Cerebellar nuclear complex (tissue), 1 donor: ENCODE data around the gene CD2AP.
"Not testable (repeated sequence)": the region's sequence is repeated elsewhere in the genome, so short reads cannot be mapped to it uniquely, and the experiment has no call there.

Experiments used
- DNase-seq, 2 experiments: peaks; one replicate each; lab custom pipeline; 2025; lab: John Stamatoyannopoulos, UW

The CD2AP gene

DNA sequence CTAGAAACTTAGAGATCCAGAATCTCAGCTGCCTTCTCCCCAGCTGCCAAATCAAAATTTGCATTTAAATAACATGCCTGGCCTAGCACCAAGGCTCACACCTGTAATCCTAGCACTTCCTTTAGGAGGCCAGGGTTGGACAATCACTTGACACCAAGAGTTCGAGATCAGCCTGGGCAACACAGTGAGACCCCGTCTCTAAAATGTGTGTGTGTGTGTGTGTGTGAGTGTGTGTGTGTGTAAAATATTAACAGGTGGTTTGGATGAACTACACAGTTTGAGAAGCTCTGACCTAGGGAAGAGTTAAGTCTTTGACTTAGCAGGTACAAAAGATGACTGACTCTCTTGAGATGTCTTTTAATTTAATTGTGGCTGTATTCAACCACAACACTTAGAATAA, 20.2 kb upstream of the CD2AP start:
- DNase-seq = no peak

DNA sequence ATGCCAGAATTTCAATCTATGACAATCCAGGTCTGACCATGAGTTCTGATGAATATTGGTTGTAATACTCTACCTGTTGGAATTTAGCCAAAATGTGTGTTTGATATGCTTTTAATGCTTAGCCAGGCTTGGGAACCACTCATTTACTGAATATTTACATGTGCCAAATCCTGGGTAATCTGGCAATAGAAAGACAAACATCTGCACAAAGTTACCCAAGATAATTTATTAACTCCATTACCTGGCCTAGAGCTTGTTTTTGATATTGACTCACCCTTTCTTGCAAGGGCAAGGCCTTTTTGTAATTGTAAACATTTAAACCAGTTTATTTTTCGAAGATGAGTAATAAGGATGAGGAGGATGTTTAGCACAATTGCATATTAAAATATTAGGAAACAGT, 13.5 kb upstream of the CD2AP start:
- no peak for DNase-seq

DNA sequence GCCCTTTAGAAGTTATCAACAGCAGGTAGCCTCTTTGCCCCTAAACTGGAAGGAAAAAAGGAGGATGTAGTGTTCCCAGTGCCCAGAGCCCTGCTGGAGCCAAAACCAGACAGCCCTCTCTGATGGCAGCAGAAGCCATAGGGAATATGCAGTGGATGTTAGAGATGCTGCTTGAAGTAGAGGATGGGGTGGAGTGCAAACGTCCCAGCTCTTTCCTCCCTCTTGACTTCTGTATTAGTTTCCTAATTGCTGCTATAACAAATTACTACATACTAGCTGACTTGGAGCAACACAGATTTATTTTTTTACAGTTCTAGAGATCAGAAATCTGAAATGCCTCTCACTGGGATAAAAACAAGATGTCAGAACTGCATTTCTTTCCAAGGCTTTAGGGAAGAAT, 12.5 kb upstream of the CD2AP start:
- no peak for DNase-seq

DNA sequence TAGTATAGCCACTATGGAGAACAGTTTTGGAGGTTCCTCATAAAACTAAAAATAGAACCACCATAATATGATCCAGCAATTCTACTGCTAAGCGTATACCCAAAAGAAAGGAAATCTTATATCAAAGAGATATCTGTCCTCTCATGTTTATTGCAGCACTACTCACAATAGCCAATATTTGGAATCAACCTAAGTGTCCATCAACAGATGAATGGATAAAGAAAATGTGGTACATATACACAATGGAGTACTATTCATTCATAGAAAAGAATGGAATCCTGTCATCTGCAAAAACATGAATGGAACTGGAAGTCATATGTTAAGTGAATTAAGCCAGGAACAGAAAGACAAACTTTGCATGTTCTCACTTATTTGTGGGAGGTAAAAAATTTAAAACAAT, 5.7 kb upstream of the CD2AP start:
- DNase-seq = no peak

DNA sequence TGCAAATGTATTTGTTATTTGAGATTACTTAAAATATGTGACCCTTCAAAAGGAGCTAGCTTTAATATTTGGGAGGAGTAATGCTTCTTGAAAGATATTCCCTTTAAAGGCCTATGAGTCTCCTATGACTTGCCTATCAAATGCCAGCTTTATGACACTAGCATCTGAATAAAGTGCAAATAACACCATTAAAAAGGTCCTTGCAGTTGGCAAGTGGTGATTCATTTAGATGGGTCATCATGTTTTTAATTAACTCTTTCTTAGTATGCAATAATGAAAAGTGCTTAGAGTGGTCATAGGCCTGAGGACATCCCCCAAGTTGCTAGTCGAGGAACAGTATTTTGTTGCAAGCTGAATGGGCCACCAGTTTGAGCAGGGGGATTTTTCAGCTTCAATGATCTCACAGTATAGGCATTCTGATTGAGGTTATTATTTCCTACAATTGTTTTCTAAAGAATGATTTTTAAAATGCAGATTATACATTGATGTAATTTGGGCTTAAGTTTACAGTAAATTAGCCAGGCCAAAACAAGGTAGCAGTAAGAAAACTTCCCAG, 3.7 kb upstream of the CD2AP start:
- DNase-seq = no peak

DNA sequence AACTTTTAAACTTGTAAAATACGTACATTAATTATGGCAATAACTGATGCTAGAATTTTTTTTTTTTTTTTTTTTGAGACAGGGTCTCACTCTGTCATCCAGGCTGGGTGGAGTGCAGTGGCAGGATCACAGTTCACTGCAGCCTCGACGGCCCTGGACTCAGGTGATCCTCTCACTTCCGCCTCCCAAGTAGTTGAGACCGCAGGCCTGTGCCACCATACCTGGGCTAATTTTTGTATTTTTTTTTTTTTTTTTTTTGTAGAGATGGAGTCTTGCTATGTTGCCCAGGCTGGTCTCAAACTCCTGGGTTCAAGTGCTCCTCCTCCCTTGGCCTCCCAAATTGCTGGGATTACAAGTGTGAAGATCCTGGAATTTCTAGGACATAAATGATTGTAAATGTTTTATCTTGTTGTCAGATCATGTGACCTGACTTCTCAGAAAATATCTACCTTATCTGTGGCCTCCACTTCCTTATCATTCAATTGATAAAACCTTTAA, 2.2 kb upstream of the CD2AP start:
- DNase-seq = no peak

DNA sequence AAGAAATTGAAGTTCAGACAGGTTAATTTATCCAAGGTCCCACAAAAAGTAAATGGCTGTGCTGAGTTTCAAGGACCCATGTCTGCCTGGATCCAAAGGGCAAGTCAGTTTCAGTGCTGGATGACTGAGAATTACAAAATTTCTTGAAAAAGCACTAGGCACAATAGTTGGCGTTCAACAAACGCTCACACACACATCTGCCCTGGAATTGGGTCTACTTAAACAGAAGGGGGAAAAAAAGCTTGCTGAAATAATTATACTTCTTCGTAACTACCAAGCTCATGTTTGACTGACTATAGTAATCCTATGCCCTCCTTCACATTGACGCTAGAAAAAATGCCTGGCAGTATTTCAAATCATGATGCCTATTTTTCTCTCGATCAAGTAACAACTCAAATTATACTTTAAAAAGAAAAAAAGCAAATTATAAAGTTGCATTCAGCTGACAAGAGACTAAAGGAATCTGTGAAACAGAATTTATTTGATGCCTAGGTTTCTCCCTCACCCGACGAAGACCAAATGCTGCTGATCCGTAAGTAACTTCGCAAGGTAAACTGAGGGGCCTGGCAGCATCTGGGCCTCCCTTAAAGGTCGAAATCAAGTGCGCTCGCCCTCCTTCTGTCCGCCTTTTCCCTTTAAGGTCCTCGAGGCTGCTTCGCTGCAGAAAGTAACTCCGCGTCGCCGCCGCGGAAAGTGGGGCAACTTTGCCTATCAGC, 650 bp upstream of the CD2AP start:
- DNase-seq = no peak

DNA sequence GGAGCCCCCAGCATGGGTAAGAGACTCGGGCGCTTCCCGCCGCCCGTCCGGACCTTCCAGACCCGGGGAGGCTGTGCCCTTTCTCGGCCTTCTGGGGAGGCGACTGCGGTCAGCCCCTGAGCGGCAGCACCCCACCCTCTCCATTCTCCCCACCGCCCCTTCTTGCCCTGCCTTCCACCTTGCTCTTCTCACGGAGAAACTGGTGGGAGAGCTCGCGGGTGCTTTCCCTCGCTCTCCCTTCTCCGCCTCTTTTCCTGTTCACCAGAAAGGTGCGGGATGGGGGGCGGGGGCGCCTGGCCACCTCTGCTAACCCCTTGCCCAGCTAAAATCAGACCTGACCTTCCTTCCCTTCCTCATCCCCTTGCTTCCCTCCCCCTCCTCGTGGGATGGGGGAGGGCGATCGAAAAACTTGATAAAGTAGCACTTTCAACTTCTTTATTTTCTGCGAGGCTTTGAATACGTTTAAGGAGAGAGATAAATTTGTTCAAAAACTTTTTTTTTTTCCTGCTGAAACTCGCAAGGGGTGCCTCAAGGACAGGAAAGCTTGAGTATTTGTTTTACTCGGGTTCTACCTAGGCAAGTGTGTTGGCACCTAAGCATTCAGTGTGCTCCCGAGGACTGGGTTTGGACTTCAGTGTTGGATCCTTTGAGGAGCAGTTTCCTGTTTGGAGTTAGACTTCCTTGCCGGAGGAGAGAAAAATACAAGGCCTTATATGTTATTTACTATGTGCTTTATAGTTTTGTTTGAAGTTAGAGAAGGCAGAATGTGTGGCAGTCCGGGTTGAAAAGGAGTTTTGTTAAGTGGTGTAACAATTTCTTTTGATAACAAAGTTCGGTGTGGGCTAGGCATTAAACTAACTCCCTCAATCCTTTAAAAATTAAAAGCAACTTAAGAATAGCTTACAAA, 897 bp downstream of the CD2AP start:
- no peak for DNase-seq

DNA sequence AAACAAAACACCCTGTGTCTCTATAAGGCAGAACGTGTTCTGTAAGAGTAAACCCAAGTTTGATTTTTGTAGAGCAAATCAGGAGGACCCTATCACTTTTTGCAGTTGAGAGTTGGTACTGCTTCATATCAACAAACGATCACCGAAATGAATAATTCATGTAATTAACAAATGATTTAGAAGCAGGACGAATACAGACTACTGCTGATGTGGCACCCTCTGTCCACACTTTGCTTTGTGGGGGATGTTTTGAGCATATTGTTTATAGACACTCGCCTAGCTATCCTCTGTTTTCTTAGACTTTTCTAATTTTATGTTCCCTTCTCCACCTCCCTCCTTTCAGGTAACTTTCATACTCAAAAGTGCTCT, 1.5 kb downstream of the CD2AP start:
- DNase-seq = no peak

DNA sequence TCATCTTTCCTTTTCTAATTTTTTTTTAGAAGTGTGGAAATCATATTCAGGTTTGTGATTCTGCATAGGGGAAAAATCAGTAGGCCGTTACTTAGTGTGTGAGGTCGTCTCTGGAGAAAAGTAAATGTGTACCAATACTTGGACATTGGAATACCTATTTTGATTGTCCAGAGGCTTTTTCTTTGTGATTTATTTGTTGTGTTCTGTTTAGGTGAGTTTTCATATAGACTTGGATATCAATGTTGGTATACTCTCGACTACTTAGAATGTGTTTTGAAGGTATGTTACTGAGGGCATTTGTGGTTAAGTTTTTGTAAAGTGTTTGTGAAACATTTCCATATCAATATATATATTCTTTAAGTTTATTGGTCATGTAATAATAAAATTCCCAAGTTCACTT, 2.3 kb downstream of the CD2AP start:
- no peak for DNase-seq

DNA sequence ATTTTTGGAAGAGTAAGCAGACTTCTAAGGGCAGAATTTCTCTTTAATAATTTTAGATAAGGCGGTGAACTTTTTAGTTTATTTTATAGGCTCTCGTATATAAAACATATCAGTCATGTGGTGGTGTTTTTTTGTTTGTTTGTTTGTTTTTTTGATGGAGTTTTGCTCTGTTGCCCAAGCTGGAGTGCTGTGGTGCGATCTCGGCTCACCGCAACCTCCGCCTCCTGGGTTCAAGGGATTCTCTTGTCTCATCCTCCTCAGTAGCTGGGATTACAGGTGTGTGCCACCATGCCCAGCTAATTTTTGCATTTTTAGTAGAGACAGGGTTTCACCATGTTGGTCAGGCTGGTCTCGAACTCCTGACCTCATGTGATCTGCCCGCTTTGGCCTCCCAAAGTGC, 3.6 kb downstream of the CD2AP start:
- not testable (repeated sequence) for DNase-seq

DNA sequence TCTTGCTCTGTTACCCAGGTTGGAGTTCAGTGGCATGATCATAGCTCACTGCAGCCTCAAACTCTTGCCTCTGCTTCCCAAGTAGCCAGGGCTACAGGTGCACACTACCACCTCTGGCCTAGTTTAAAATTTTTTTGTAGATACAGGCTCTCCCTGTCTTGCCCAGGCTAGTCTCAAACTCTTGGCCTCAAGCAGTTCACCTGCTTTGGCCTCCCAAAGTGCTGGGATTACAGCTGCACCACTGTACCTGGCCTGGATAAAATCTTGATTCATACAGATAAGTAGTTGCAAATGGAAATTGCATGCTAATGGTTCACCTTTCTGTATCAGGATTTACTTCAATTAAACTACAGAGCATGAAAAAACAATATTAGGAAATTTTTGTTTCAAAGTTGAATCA, 4.2 kb downstream of the CD2AP start:
- no peak for DNase-seq

DNA sequence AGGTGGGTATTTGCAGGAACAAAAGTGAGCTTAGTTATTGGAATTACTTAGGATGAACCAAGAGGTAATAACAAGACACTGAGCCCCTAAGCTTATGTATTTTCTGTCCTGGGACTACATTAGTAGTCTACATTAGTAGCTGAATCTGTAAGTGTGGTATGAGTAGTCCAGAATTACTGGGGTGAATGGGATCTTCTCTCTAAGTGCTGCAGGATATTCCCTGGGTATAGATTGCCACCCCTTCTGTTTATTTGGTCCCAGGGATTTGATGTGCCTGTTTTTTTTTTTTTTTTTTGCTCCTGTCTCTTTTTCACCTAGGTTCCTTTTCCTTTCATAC, 5.9 kb downstream of the CD2AP start:
- no peak for DNase-seq

DNA sequence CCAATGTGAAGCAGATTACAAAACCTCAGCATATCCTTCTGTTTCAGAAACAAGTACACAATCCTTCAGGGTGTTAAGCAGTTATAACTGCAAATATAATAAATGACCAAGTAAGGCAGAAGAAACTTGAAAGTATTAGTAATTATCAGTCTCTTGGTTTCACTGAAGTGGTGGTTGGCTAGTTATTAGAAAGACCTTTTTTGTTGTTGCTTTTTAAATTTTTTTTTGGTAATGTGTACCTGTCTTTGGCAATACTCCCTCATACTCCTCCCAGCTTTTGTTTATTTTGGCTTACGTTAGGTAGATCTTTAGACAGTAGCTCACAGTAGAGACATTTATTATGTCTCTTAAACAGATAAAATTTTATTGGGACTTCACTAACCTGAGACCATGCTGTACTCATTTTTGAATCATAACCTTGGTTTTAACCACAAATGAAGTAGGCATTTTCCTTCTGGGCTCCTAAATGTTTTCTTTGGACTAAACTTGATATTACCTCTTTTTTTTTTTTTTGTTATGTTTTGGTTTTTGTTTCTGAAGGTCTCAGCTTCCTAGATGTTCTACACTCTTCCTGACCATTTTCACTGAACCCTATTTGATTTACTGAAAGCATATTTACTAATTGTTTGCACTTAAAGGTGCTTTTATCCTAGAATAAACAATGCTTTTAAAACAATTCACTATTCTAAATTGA, 6.4 kb downstream of the CD2AP start:
- DNase-seq = no peak

DNA sequence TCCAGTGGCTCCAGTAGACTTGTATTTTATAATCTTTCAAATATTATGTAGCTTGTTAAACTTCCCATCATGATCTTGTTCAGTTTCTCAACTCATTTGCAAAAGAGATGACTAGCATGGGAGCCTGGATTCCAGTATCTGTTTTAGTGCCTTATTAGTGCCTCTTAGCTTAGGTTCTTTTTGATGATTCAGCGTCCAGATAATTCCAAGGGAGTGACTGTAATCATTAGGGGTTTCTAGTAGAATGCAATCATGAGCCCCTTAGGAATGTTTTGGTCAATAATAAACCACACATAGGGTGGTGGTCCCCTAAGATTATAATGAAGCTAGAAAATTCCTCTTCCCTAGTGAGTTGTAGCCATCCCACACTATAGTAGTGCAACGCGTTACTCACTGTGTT, 7.0 kb downstream of the CD2AP start:
- no peak for DNase-seq

DNA sequence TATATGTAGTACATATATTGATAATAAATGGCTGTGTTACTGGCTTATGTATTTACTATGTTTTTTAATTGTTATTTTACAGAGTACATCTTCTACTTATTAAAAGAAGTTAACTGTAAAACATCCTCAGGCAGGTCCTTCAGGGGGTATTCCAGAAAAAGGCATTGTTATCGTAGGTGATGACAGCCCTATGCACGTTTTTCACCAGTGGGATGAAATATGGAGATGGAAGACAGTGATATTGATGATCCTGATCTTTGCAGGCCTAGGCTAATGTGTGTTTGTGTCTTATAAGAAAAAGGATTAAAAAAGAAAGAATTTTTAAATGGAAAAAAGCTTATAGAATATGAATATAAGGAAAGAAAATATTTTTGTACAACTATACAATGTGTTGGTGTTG, 7.5 kb downstream of the CD2AP start:
- DNase-seq = no peak

DNA sequence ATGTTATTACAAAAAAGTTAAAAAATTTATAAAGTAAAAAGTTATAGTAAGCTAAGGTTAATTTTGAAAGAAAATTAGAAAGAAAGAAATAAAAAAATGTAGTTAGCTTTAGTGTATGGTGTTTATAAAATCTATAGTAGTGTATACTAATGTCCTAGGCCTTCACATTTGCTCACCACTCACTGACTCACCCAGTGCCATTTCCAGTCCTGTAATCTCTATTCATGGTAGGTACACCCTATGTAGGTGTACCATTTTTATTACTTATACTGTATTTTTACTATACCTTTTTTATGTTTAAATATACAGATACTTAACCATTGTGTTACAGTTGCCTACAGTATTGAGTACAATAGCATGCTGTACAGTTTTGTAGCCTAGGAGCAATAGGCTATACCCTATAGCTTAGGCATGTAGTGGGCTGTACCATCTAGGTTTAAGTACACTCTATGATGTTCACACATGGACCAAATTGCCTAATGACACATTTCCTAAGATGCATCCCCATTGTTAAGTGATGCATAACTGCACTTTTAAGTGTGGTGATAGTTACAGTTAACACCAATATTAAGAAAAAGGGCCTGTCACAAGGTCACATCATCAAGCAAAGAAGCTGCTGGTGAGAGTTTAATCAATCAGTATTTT, 8.0 kb downstream of the CD2AP start:
- no peak for DNase-seq

DNA sequence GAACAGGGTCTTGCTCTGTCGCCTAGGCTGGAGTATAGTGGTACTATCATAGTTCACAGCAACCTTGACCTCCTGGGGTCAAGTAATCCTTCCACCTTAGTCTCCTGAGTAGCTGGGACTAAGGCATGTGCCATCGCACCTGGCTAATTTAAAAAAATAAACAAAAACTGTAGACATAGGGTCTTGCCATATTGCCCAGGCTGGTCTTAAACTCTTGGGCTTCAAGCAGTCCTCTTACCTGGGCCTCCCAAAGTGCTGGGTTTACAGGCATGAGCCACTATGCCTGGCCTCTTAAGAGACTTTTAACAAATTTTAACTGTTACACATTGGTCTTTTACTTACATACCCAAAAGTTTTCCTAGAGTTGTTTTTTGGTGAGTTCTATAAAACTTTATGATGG, 12.4 kb downstream of the CD2AP start:
- no peak for DNase-seq

DNA sequence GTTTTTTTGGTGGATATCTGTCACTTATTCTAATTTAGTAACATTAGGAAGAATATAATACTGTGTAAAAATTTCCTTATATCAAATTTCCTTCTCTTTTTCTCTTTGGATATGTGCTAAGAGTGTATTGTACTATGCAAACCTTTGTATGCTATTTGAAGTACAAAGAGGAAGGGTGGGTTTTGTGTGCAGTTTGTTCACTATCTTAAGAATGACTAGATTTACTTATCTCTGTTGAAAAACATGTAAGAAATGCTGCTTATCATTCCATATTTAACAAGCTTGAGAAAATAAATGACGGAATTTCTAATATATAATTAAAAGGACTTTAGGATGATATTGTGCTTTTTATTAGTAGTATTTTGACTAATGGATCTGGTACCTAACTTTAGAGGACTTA, 13.1 kb downstream of the CD2AP start:
- no peak for DNase-seq

DNA sequence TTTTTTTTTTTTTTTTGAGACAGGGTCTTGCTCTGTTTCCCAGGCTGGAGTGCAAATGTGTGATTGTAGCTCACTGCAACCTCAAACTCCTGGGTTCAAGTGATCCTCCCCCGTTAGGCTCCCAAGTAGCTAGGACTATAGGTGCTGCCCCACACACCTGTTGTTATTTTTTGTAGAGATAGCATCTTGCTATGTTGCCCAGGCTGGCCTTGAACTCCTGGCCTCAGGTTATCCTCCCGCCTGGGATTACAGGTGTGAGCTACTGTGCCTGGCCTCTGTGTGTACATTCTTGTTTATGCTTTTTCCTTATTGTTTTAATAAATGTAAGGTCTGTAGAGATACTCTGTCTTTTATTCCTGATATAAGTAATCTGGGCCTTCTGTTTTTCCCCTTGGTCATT, 14.8 kb downstream of the CD2AP start:
- no peak for DNase-seq

DNA sequence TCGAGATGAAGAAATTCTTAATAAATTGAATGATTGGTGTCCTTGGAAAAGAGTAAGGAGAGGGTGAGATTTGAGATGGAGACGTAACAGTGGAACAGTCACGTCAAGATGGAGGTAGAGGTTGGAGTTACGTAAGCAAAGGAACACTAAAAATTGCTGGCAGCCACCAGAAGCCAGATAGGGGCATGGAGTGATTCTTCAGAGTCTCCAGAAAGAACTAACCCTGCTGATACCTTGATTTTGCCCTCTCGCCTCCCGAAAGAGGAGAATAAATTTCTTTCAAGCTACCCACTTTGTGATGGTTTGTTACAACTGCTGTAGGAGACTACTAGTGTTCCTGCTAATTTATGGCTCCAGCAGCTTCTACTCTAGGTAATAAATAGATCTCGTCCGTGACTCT, 17.6 kb downstream of the CD2AP start:
- DNase-seq = no peak

DNA sequence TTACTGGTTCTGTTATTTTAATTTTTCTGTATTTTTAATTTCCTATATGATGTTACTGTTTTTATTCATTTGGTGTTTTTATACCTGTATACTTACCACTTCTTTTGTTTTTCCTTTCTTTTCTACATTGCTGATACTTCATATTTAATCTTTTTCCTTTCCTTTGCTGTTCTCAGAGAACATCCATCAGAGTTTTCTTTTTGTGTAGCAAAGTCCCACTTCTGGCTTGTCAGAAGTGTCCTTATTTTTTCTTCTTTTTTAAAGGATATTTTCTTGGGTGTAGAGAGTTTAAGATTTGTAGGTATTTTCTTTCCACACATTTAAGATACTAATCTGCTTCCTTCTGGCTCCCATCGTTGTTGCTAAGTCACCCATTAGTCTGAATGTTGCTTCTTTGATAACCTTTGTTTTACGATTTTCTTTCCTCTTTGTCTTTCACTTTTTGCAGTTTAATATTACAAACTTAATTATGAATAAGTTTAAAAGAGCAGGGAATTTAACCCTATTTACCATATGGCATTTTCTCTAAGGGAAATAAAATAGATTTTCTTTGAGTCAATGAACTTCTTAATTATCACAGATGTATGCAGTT, 18.5 kb downstream of the CD2AP start:
- no peak for DNase-seq
